Kidney (tissue), 14 donors: ENCODE results near the gene TET3. TPM values are rescaled to one million over a fixed set of nuclear protein-coding genes. Genes with fewer than 3 reads are reported as not detected.
"Not testable (repeated sequence)": the region's sequence is repeated elsewhere in the genome, so short reads cannot be mapped to it uniquely, and the experiment has no call there.

ENCODE experiments used
- DNase-seq, 5 donors: peaks; one replicate each; pipeline ENCODE4 v3.0.0-alpha.2; 2013 to 2020
- FAIRE-seq: peaks from 2 replicates; lab custom pipeline; 2012; peaks lifted over from hg19 to GRCh38; lab: Jason Lieb, UNC
- H3K27ac ChIP-seq, 2 donors: one replicate each; pipeline ENCODE4 v1.7.0; 2013; ENCODE audit warnings: low read depth in 2 of 2, low read length in 2 of 2, inconsistent platforms in 1 of 2
- H3K27me3 ChIP-seq: one replicate; pipeline ENCODE4 v1.7.1; 2013; ENCODE audit warnings: low read length, inconsistent platforms; ENCODE audit not compliant: control insufficient read depth, insufficient read depth
- H3K36me3 ChIP-seq, 3 donors: one replicate each; pipeline versions ENCODE4 v1.7.0 to v1.7.1; 2013; ENCODE audit warnings: low read length in 3 of 3, control low read depth in 1 of 3, inconsistent platforms in 1 of 3; ENCODE audit not compliant: insufficient read depth in 3 of 3, control insufficient read depth in 2 of 3
- H3K4me1 ChIP-seq, 3 donors: one replicate each; pipeline versions ENCODE4 v1.7.0 to v1.7.1; 2013; ENCODE audit warnings: low read length in 3 of 3, inconsistent platforms in 1 of 3, low read depth in 1 of 3; ENCODE audit not compliant: control insufficient read depth in 2 of 3, insufficient read depth in 2 of 3
- H3K4me3 ChIP-seq, 3 donors: one replicate each; pipeline versions ENCODE4 v1.7.0 to v1.8.1; 2013; ENCODE audit warnings: low read length in 3 of 3, control low read depth in 1 of 3, inconsistent platforms in 1 of 3
- H3K9ac ChIP-seq, 3 donors: one replicate each; pipeline versions ENCODE4 v1.7.0 to v1.7.1; 2013; ENCODE audit warnings: low read length in 3 of 3, control low read depth in 1 of 3, inconsistent platforms in 1 of 3
- H3K9me3 ChIP-seq, 3 donors: one replicate each; pipeline versions ENCODE4 v1.7.0 to v1.7.1; 2013; ENCODE audit warnings: low read length in 3 of 3, control low read depth in 1 of 3, inconsistent platforms in 1 of 3; ENCODE audit not compliant: control insufficient read depth in 2 of 3, insufficient read depth in 1 of 3
- CTCF ChIP-seq: IDR thresholded peaks from 3 replicates; pipeline ENCODE4 v1.5.1; 2012; ENCODE audit warnings: mild to moderate bottlenecking, moderate library complexity, borderline replicate concordance; ENCODE audit not compliant: insufficient read depth; ENCODE audit errors: extremely low read depth
- intact Hi-C: fragments of 100-400 bp; cut with DNase I; formaldehyde crosslinking; loops from one replicate; pipeline ENCODE4 v1.11.1; 2022
- polyA plus RNA-seq: library from polyadenylated mRNA; stranded (reverse); fragments of 350-450 nt; fragmentation: Illumina TruSeq; extraction: RNeasy Lipid Tissue Mini Kit (QIAGEN cat#74804); gene quantifications from one replicate; pipeline ENCODE4 v1.2.3, GENCODE V29; 2014; ENCODE audit warnings: low read depth, low replicate concordance; ENCODE audit not compliant: insufficient read depth
- total RNA-seq: library from RNA; stranded (reverse); fragmentation: NEBNext Ultra II Directional; extraction: Animal tissue kit (Norgen Biotek cat#: 25700); gene quantifications from one replicate; pipeline ENCODE4 v1.2.1, GENCODE V29; 2021
- donor health status: control.
- donor health status: control.
- donor health status: control.
- donor health status: control.
- donor health status: control.
- donor health status: DM: yes; HTN: yes; CAD: no.
- donor health status: Normal renal cell carcinoma (clear cell type).

Gene TET3
- total and polyA plus RNA-seq, 2 donors from 2014 or later: 0.52 to 13.1 TPM

- Histone ChIP-seq H3K9ac (no peak overlapping the region), H3K9me3 (no peaks in the 10 kb centered on the region), H3K27ac (no peak overlapping the region), H3K27me3 (no peaks in the 10 kb centered on the region), H3K4me1 (no peaks in the 10 kb centered on the region), H3K36me3 (peaks cover 0 to 5% (median 2%) of the 10 kb centered on the region in 3 donors), H3K4me3 (no peak overlapping the region)
- DNase-seq (no peak), FAIRE-seq (no peak)
- intact Hi-C loops: no loop called here
- TF ChIP-seq CTCF: no peak
Measured at GRCh38 chr2:73937899-73938298, 46.8 kb upstream of the TET3 start.

GRCh38 chr2:73938718-73939352 is 45.9 kb upstream of the TET3 start:
- Histone ChIP-seq H3K27ac (no peak overlapping the region), H3K4me1 (no peaks in the 10 kb centered on the region), H3K27me3 (no peaks in the 10 kb centered on the region), H3K36me3 (peaks cover 0 to 2% (median 0%) of the 10 kb centered on the region in 3 donors), H3K4me3 (no peak overlapping the region), H3K9me3 (no peaks in the 10 kb centered on the region), H3K9ac (no peak overlapping the region)
- FAIRE-seq (no peak), DNase-seq (no peak)
- TF ChIP-seq CTCF: no peak
- intact Hi-C loops: no loop called here

- Histone ChIP-seq H3K4me1 (no peaks in the 10 kb centered on the region), H3K9ac (no peak overlapping the region), H3K9me3 (no peaks in the 10 kb centered on the region), H3K4me3 (no peak overlapping the region), H3K27me3 (no peaks in the 10 kb centered on the region), H3K36me3 (peaks cover 0 to 2% (median 0%) of the 10 kb centered on the region in 3 donors), H3K27ac (no peak overlapping the region)
- intact Hi-C loops: no loop called here
- peak; percentile 22 for TF ChIP-seq CTCF
- FAIRE-seq: no peak
- no peak for DNase-seq
Measured at GRCh38 chr2:73939419-73939818, 45.3 kb upstream of the TET3 start.

GRCh38 chr2:73940066-73940465 is 44.6 kb upstream of the TET3 start:
- FAIRE-seq, H3K27me3 ChIP-seq, H3K36me3 ChIP-seq, H3K27ac ChIP-seq, intact Hi-C loops, H3K4me1 ChIP-seq, H3K9me3 ChIP-seq, H3K9ac ChIP-seq, H3K4me3 ChIP-seq, DNase-seq: not testable (repeated sequence)
